ENCODE data around the gene KCNN3.

KCNN3 gene

DNA sequence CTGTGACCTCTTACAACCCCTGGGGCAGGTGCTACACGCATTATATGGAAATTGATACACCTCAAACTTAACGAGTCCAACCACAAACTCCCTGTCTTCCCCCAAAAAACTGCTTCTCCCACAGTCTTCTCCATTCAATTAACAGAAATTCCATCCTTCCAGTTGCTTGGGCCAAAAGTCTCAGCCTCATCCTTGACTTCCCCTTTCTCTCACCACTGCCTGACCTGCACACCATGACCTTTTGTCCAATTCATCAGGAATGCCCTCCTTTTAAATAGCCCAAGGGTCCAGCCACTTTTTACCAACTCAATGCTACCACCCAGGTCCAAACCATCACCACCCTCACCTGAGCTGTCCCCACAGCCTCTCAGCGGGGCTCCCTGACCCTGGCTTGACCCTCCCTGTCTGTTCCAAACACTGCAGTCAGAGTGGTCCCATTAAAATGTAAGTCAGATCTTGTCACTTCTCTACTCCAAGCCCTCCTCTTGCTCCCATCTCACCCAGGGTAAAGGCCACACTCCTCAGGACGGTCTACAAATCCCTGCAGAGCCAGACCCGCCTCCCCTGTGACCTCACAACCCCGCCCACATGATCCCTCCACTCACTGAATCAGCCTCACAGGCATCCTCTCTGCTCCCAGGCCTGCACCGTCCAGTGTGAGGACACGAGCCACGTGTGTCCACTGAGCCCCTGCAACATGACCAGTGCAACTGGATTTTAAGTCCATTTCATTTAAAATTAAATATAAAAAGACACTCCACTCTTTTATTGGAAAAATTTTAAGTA is 18.5 kb downstream of the KCNN3 start:
- TF ChIP-seq, protein P1, sequence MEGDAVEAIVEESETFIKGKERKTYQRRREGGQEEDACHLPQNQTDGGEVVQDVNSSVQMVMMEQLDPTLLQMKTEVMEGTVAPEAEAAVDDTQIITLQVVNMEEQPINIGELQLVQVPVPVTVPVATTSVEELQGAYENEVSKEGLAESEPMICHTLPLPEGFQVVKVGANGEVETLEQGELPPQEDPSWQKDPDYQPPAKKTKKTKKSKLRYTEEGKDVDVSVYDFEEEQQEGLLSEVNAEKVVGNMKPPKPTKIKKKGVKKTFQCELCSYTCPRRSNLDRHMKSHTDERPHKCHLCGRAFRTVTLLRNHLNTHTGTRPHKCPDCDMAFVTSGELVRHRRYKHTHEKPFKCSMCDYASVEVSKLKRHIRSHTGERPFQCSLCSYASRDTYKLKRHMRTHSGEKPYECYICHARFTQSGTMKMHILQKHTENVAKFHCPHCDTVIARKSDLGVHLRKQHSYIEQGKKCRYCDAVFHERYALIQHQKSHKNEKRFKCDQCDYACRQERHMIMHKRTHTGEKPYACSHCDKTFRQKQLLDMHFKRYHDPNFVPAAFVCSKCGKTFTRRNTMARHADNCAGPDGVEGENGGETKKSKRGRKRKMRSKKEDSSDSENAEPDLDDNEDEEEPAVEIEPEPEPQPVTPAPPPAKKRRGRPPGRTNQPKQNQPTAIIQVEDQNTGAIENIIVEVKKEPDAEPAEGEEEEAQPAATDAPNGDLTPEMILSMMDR (IDR thresholded peaks at IDR 0.05), result no peak
- TF ChIP-seq ZFX (IDR thresholded peaks at IDR 0.05; ENCODE audit: borderline replicate concordance), result no peak
- H3K27ac ChIP-seq, result no peak overlapping the region

GRCh38 chr1:154849645-154850131 is 20.4 kb downstream of the KCNN3 start:
- no peak overlapping the region for H3K27ac ChIP-seq
- no peak for TF ChIP-seq ZFX (IDR thresholded peaks at IDR 0.05; ENCODE audit: borderline replicate concordance)
- TF ChIP-seq, protein P1 (IDR thresholded peaks at IDR 0.05), result no peak

- no peak overlapping the region for H3K27ac ChIP-seq
- TF ChIP-seq ZFX (IDR thresholded peaks at IDR 0.05; ENCODE audit: borderline replicate concordance), result no peak
- TF ChIP-seq, protein P1 (IDR thresholded peaks at IDR 0.05), result no peak
These were observed 21.1 kb downstream of the KCNN3 start for GRCh38 chr1:154848983-154849382.

- H3K27ac ChIP-seq, result no peak overlapping the region
- no peak for TF ChIP-seq ZFX (IDR thresholded peaks at IDR 0.05; ENCODE audit: borderline replicate concordance)
- TF ChIP-seq, protein P1 (IDR thresholded peaks at IDR 0.05), result no peak
These were observed 22.2 kb downstream of the KCNN3 start for GRCh38 chr1:154847891-154848290.

DNA sequence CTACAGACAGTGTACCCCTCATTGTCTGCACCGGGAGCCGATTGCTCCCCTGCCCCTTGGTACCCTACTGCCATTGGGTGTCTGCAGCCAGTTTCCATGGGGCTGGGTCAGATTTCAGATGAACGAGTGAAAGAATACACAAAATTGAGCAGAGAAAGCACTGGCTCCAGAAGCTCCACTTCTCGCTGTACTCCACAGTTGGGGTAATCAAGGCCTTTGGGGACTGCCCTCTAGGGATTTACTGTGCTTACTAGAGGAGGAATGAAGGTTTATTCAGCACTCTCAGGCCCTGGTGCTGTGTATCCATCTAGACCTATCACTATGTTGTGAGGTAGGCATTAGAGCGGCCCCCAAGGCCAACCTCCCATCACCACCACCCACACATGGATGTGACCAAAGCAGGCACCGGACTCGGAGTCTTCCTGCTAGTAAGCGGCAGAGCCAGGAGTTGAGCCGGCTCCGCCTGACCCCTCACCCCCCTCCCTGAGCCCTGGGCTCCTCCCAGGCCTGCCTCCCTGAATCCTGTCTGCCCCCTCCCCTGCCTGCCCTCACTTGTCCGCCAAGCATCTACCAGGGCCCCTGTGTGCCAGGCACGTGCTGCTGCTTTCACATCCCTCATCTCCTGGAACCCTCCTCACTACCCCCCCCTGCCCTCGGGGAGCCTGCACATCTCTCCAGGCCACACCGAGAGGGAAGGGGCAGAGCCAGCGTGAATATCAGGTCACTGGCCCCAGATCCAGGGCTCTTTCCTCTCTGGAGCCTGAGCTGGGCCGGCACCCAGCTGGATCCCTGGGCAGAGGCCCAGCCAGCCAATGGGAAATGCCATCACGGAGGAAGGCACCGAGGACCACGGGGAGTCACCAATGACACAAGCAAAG is 23.3 kb downstream of the KCNN3 start:
- no peak overlapping the region for H3K27ac ChIP-seq
- TF ChIP-seq, protein P1 (IDR thresholded peaks at IDR 0.05), result no peak
- TF ChIP-seq ZFX (IDR thresholded peaks at IDR 0.05; ENCODE audit: borderline replicate concordance), result no peak

GRCh38 chr1:154845879-154846278 is 24.2 kb downstream of the KCNN3 start:
- H3K27ac ChIP-seq, result no peak overlapping the region
- no peak for TF ChIP-seq ZFX (IDR thresholded peaks at IDR 0.05; ENCODE audit: borderline replicate concordance)
- TF ChIP-seq, protein P1 (IDR thresholded peaks at IDR 0.05), result no peak
